SK-N-DZ (cell line): Measurements from ENCODE around the gene RAPGEFL1. TPM values are rescaled to one million over a fixed set of nuclear protein-coding genes. Genes with fewer than 3 reads are reported as not detected.
"Not testable (repeated sequence)": the region's sequence is repeated elsewhere in the genome, so short reads cannot be mapped to it uniquely, and the experiment has no call there.

Experiments used
- DNase-seq: peaks from one replicate; pipeline ENCODE4 v3.0.0-alpha.2; 2015; ENCODE audit warnings: low spot score
- polyA plus RNA-seq, 2 experiments: library from polyadenylated mRNA; depleted of rRNA; stranded (reverse); fragments of >200 nt; gene quantifications; 2 replicates each; pipeline ENCODE4 v1.2.3, GENCODE V29; 2014

The RAPGEFL1 gene
- 3.4 and 4.8 TPM in 2 replicates for polyA plus RNA-seq (2014; cell fraction: cytosol; rRNA removed)
- polyA plus RNA-seq (2014; cell fraction: nucleus; rRNA removed) = 31.7 and 37.3 TPM in 2 replicates

- DNase-seq = peak; percentile 71
Measured at GRCh38 chr17:40177275-40177874, at the start of gene RAPGEFL1. Gene RAPGEFL1 (plus strand): TSS chr17:40177470. CDS start chr17:40177862, 392 bp downstream.

GRCh38 chr17:40129498-40129897 lies 47.8 kb upstream of the RAPGEFL1 start:
- DNase-seq = no peak

- DNase-seq = no peak
Measured at GRCh38 chr17:40130352-40131042, 46.8 kb upstream of the RAPGEFL1 start.

- no peak for DNase-seq
Measured at GRCh38 chr17:40134184-40134583, 43.1 kb upstream of the RAPGEFL1 start.

- DNase-seq = no peak
Measured at GRCh38 chr17:40135817-40136216, 41.5 kb upstream of the RAPGEFL1 start.

GRCh38 chr17:40139566-40140058 lies 37.7 kb upstream of the RAPGEFL1 start:
- no peak for DNase-seq

- DNase-seq = not testable (repeated sequence)
Measured at GRCh38 chr17:40143166-40143565, 34.1 kb upstream of the RAPGEFL1 start.

GRCh38 chr17:40145476-40145875 lies 31.8 kb upstream of the RAPGEFL1 start:
- no peak for DNase-seq

GRCh38 chr17:40148527-40148926 lies 28.7 kb upstream of the RAPGEFL1 start:
- no peak for DNase-seq

GRCh38 chr17:40150276-40150675 lies 27.0 kb upstream of the RAPGEFL1 start:
- DNase-seq = no peak

GRCh38 chr17:40151414-40151963 lies 25.8 kb upstream of the RAPGEFL1 start:
- no peak for DNase-seq

GRCh38 chr17:40153603-40154236 lies 23.6 kb upstream of the RAPGEFL1 start:
- no peak for DNase-seq

GRCh38 chr17:40157973-40158372 lies 19.3 kb upstream of the RAPGEFL1 start:
- no peak for DNase-seq

GRCh38 chr17:40158438-40159013 lies 18.7 kb upstream of the RAPGEFL1 start:
- no peak for DNase-seq

GRCh38 chr17:40159456-40159855 lies 17.8 kb upstream of the RAPGEFL1 start:
- no peak for DNase-seq

- DNase-seq = no peak
Measured at GRCh38 chr17:40167685-40168261, 9.5 kb upstream of the RAPGEFL1 start.

- peak; percentile 48 for DNase-seq
Measured at GRCh38 chr17:40168262-40168832, 8.9 kb upstream of the RAPGEFL1 start.

- no peak for DNase-seq
Measured at GRCh38 chr17:40170325-40170724, 6.9 kb upstream of the RAPGEFL1 start.

- DNase-seq = no peak
Measured at GRCh38 chr17:40171750-40172149, 5.5 kb upstream of the RAPGEFL1 start.

GRCh38 chr17:40173091-40173777 lies 4.0 kb upstream of the RAPGEFL1 start:
- no peak for DNase-seq

- no peak for DNase-seq
Measured at GRCh38 chr17:40173778-40174135, 3.5 kb upstream of the RAPGEFL1 start.
